HepG2 (cell line): ENCODE measurements around the gene P2RX1. TPM values are rescaled to one million over a fixed set of nuclear protein-coding genes. Genes with fewer than 3 reads are reported as not detected.

ENCODE experiments used
- CEBPB ChIP-seq: IDR thresholded peaks from 2 replicates; pipeline ENCODE4 v1.6.1; 2011; ENCODE audit warnings: low read depth, low read length, improper control_type of control experiment, borderline replicate concordance
- FOXA3 ChIP-seq: IDR thresholded peaks from 2 replicates; pipeline ENCODE4 v1.6.1; 2016; ENCODE audit warnings: missing genetic modification reagents, missing compliant biosample characterization
- HINFP ChIP-seq: sonication (generic); formaldehyde crosslinking; IDR thresholded peaks from 2 replicates; pipeline ENCODE4 v1.4.0; 2020; ENCODE audit warnings: low read depth, mild to moderate bottlenecking, missing genetic modification reagents
- HNRNPLL ChIP-seq: fragments of 200-400 bp; formaldehyde crosslinking; IDR thresholded peaks from 2 replicates; pipeline ENCODE4 v1.6.1; 2017; ENCODE audit warnings: mild to moderate bottlenecking, low read depth, low read length; ENCODE audit not compliant: poor library complexity, severe bottlenecking
- KAT8 ChIP-seq: IDR thresholded peaks from 2 replicates; pipeline ENCODE4 v1.6.1; 2016; ENCODE audit warnings: missing genetic modification reagents, missing compliant biosample characterization
- SIX4 ChIP-seq: sonication (generic); formaldehyde crosslinking; IDR thresholded peaks from 2 replicates; pipeline ENCODE4 v1.4.0; 2020; ENCODE audit warnings: missing genetic modification reagents
- TEAD3 ChIP-seq: optimal IDR thresholded peaks from 2 replicates; pipeline ENCODE3; 2016; ENCODE audit warnings: borderline replicate concordance
- THYN1 ChIP-seq: sonication (generic); formaldehyde crosslinking; IDR thresholded peaks from 2 replicates; pipeline ENCODE4 v1.8.1; 2023; ENCODE audit warnings: low read depth, mild to moderate bottlenecking, moderate library complexity, missing genetic modification reagents, borderline replicate concordance
- ZFY ChIP-seq: sonication (generic); formaldehyde crosslinking; IDR thresholded peaks from 2 replicates; pipeline ENCODE4 v1.4.0; 2020; ENCODE audit warnings: missing genetic modification reagents
- ZNF331 ChIP-seq: sonication (generic); formaldehyde crosslinking; IDR thresholded peaks from 2 replicates; pipeline ENCODE4 v1.4.0; 2020; ENCODE audit warnings: missing genetic modification reagents
- ZNF512 ChIP-seq: sonication (generic); formaldehyde crosslinking; IDR thresholded peaks from 2 replicates; pipeline ENCODE4 v1.4.0; 2020; ENCODE audit warnings: mild to moderate bottlenecking, missing genetic modification reagents
- ZNF605 ChIP-seq: sonication (generic); formaldehyde crosslinking; IDR thresholded peaks from 2 replicates; pipeline ENCODE4 v1.8.0; 2022; ENCODE audit warnings: mild to moderate bottlenecking, missing genetic modification reagents
- ZNF746 ChIP-seq: sonication (generic); formaldehyde crosslinking; IDR thresholded peaks from 2 replicates; pipeline ENCODE4 v1.8.0; 2022; ENCODE audit warnings: mild to moderate bottlenecking, missing genetic modification reagents
- ZNF781 ChIP-seq: sonication (generic); formaldehyde crosslinking; IDR thresholded peaks from 2 replicates; pipeline ENCODE4 v1.5.1; 2020; ENCODE audit warnings: borderline replicate concordance, mild to moderate bottlenecking, missing genetic modification reagents; ENCODE audit errors: not compliant biosample characterization
- polyA plus RNA-seq, 8 experiments: library from polyadenylated mRNA; depleted of rRNA in 3 of 8; stranded (reverse) in 7 of 8; unstranded in 1 of 8; fragments of >200 nt; fragmentation: Illumina TruSeq in 4 of 8; extraction: Trizol in 4 of 8; gene quantifications; 2 replicates each; pipeline versions ENCODE4 v1.2.1 to v1.2.3, GENCODE V29; 2011 to 2016; ENCODE audit warnings: low read depth in 4 of 8, missing spikeins in 1 of 8, mixed read lengths in 1 of 8; ENCODE audit not compliant: insufficient read depth in 1 of 8
- total RNA-seq, 5 experiments: library from RNA; depleted of rRNA; stranded (reverse); fragments of >200 nt; fragmentation: Illumina TruSeq; extraction: Trizol; gene quantifications; 2 replicates each; pipeline ENCODE4 v1.2.3, GENCODE V29; 2016; ENCODE audit warnings: low read depth in 1 of 5
- TF ChIP-seq, protein P1 (sequence below): IDR thresholded peaks from 2 replicates; pipeline ENCODE4 v1.6.1; 2012; ENCODE audit warnings: low read depth, low read length, improper control_type of control experiment

The P2RX1 gene
- total and polyA plus RNA-seq, 2 of the 13 experiments (the other 11 are each of a cell fraction or from before 2014, with no cell fraction given), result 0.04 to 0.50 TPM

DNA sequence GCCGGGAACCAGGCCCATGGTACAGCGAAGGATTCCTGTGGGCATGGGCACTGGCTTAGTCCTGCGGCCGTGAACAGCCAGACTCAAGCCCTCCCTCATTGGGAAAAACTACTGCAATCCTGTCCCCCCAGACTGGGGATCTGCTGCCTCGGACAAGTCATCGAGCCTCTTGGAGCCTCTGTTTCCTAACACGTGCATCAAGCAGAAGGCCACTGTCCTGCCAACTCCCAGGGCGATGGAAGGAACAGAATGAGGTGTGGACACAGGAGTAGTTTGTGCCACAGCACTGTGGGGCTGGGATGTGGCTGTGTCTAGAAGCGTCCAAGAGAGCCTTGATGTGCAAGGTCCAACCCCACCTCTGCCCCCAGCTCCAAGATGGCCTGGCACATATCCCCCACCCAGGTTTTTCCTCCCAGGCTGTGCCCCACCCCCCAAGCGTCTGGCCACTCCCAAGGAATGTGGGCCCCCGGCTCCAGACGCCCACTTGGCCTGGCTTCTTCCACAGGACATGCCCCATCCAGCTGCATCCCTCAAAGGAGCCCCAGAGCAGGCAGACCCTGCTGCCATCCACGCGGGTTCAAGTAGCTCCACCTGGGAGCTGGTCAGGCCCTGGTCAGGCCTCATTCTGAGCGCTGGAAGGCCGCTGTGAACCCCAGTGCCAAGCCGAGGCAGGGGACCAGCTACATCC lies 26.8 kb downstream of the P2RX1 start (continued):
- TF ChIP-seq ZNF781 (CRISPR knock-in tag), result no peak
- no peak for TF ChIP-seq ZNF605 (CRISPR knock-in tag)
- TF ChIP-seq CEBPB, result no peak
- no peak for TF ChIP-seq HINFP (CRISPR knock-in tag)
- no peak for TF ChIP-seq FOXA3 (CRISPR knock-in tag)
- no peak for TF ChIP-seq HNRNPLL
- no peak for TF ChIP-seq ZFY (CRISPR knock-in tag)
- TF ChIP-seq KAT8, result no peak
- TF ChIP-seq ZNF331 (CRISPR knock-in tag), result no peak
- TF ChIP-seq TEAD3 (CRISPR knock-in tag), result no peak
- TF ChIP-seq THYN1 (CRISPR knock-in tag), result no peak
- no peak for TF ChIP-seq SIX4 (CRISPR knock-in tag)
- TF ChIP-seq, protein P1, sequence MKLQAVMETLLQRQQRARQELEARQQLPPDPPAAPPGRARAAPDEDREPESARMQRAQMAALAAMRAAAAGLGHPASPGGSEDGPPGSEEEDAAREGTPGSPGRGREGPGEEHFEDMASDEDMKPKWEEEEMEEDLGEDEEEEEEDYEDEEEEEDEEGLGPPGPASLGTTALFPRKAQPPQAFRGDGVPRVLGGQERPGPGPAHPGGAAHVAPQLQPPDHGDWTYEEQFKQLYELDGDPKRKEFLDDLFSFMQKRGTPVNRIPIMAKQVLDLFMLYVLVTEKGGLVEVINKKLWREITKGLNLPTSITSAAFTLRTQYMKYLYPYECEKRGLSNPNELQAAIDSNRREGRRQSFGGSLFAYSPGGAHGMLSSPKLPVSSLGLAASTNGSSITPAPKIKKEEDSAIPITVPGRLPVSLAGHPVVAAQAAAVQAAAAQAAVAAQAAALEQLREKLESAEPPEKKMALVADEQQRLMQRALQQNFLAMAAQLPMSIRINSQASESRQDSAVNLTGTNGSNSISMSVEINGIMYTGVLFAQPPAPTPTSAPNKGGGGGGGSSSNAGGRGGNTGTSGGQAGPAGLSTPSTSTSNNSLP, result no peak
- TF ChIP-seq ZNF746 (CRISPR knock-in tag), result no peak
- no peak for TF ChIP-seq ZNF512
